GM19397 (cell line): Measurements from ENCODE around the gene C1orf167.

Source experiments
- ATAC-seq: cut with Tn5 transposase; IDR thresholded peaks from one replicate; pipeline ENCODE4 v1.9.1; 2021; ENCODE audit warnings: mild to moderate bottlenecking, moderate library complexity; ENCODE audit not compliant: unreplicated experiment

The C1orf167 gene

DNA sequence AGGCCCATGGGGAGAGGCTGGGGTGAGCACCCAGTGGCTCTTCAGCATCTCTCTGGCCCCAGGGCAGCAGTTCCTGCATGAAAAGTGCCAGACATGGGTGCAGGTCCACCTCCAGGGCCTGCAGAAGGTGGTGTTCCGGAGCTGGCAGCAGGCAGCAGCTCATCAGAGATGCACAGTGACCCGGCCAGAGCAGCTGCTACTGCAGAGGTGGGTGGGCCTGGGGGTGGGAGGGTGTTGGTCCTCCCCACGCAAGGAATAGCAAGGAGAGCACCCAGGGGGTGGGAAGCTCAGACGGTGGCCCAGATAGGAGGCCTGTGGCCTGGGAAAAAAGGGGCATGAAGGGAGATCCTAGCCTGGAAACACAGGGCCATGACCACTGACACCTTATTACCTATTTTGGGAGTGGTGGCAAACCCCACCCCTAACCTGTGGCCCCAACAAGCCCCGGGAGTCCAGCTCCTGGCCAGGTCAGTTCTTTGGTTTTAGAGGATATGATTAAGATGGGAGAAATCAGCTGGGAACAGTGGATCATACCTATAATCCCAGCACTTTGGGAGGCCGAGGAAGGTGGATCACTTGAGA, 20.2 kb downstream of the C1orf167 start:
- ATAC-seq, result no peak

DNA sequence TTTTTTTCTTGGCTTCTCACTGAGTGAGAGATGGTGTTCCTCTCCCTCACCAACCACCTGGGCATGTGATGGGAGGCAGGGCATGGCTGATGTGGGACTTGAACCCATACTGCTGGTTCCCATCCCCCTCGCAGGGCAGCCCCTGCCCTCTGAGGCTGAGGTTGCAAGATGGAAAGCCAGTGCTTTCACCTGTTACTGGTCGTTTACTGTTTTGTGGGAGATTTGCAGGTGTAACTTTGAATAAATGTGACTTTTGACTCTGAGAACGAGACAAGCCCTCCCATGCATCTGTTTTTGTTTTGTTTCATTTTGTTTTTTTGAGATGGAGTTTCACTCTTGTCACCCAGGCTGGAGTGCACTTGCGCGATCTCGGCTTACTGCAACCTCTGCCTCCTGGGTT, 21.6 kb downstream of the C1orf167 start:
- no peak for ATAC-seq

DNA sequence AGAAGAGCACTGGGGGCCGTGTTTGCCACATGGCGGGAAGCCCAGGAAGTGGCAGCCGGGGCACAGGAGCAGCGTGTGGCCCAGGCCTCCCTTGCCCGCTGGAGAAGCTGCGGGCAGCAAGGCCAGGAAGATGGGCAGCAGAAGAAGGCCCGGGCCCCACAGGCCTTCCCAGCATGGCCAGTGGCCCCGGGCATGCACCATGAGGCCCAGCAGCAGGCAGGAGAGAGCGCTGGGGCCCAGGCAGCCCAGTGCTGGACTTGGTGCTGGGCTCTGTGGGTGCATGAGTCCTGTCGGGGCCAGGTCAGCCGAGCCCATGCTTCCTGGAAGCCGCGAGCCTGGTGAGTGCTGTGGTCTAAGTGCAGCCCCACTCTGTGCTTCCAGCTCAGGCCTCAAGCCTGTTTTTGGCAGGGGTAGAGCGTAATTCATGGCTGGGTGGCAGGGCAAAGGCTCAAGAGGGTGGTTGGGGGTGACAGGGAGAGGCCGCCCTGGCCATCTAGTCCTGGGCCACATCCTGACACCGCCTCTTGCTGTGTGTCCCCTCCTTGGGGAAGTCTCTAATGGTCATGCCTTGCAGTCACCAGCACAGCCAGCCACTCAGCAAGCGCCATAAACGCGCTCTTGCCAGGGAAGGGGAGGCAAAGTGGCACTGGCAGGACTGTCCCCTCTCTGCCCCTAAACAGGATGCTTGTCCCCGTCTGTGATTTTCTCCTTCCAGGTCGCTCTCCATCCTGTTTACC, 22.4 kb downstream of the C1orf167 start:
- no peak for ATAC-seq

DNA sequence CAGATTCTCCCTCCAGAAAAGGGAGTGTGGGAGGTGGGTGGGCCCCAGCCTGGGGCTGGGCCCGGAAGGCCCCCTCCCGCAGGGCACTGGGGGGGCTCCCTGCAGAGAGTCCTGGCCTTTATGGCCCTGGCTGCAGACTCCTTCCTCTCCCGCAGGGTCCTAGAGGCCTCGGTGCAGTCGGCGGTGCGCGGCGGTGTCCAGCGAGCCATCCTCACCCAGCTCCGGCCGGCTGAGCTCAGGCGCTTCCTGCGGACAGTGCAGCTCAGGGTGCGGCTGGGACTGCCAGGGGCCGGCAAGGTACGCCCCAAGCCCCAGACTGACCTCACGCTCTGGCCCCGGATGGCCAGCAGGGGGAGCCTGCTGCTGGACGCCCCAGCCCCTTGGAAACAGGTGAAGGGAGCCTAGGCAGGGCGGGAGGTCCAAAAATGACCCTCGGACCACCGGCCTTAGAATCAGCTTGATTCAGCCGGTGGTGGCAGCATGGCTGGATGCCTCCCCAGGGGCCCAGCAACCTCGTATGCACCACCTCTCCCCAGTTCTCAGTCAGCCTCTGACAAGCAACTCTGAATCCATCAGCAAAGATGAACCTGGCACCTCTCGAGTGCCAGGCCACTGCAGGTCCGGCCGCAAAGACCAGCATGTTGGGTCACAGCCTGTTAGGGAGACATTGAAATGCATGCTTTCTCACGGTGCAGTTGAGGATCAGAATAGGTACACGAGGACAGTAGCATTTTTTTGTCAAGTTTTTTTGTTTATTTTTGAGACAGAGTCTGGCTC, 23.2 kb downstream of the C1orf167 start:
- no peak for ATAC-seq

DNA sequence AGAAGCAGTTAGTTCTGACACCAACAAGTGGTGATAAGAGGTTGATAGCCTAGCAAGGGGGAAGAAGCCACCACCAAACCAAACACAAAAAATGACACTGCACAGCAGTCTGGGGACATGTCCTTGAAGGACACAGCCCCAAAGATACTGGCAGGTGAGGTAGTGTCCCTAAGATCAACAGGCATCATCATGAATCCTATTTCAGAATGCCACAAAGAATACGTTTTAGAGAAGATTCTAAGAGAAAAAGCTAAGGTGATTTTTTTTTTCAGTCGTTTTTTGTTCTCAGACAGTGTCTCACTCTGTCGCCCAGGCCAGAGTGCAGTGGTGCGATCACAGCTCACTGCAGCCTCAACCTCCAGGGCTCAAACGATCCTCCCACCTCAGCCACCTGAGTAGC, 24.2 kb downstream of the C1orf167 start:
- ATAC-seq, result no peak

DNA sequence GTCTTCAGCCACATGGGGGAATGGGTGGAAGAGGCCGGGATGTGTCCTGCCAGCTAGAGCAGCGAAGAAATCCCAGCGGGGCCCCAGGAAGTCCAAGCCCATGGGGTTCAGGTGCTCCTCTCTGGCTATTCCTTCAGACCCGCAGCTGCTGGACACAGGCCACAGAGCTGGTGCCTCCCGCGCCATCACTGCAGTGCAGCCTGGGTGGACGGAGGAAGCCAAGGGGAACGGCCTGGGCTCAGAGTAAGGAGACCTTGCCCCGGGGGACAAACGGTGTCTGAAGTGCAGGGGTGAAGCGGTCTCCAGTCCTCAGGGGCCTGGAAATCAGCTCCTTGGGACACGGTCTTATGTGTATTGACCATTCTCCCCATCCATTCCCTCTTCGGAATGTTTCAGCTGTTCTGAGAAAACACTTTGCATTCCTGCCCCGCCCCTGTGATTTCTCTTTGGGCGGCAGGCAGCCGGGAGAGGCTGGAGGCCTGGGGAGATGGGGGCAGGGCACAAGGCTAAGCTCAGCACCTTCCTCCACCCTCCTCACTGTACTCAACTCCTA, 25.3 kb downstream of the C1orf167 start:
- no peak for ATAC-seq

DNA sequence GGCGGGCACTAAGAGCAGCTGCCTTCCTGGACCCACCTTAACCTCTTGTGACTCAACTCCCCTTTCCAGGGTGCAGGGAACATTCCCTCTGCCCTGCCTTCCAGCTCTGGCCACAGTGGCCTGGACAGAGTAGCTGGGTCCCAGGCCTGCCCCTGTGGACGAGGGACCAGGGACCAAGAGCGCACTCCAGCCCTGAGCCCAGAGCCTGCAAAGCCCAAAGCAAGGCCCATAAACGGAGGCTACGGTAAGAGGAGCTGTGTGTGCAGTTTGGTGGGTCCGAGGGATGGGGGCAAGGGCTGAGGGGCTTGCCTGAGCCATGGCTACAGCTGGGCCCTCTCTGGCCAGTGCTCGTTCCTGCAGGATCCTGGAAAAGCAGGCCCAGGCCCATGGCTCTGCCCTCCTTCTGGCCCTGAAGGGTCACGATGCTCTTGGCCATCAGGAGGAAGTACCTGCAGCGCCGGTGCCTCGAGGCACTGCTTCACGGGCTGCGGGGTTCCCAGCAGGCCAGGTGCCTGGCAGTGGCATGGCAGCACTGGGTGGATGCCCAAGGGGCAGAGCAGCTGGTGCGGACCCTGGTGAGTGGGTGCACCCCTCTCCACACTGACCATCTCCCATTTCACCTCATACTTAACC, 25.9 kb downstream of the C1orf167 start:
- no peak for ATAC-seq

DNA sequence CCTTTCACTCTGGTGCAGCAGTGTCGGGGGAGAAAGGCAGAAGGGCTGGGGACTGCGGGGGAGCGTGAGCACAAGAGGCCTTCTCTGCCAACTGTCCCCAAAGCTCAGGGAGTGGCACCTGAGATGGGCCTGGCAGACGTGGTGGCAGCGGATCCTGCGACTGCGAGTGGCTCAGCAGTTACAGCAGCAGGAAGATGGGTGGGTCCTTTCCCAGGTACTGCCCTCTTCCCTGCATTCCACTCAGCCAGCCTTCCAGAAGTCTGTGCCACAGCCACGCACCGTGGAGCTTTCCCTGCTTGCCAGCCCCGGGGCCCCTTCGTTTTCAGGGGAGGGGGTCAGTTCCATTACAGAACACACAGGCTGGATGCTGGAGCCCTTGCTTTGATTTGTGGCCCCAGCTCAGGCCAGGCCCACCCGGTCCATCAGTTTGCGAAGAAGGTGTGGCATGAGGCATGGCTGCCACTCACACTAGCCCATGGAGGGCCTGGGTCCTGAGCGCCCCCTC, 26.6 kb downstream of the C1orf167 start:
- no peak for ATAC-seq

DNA sequence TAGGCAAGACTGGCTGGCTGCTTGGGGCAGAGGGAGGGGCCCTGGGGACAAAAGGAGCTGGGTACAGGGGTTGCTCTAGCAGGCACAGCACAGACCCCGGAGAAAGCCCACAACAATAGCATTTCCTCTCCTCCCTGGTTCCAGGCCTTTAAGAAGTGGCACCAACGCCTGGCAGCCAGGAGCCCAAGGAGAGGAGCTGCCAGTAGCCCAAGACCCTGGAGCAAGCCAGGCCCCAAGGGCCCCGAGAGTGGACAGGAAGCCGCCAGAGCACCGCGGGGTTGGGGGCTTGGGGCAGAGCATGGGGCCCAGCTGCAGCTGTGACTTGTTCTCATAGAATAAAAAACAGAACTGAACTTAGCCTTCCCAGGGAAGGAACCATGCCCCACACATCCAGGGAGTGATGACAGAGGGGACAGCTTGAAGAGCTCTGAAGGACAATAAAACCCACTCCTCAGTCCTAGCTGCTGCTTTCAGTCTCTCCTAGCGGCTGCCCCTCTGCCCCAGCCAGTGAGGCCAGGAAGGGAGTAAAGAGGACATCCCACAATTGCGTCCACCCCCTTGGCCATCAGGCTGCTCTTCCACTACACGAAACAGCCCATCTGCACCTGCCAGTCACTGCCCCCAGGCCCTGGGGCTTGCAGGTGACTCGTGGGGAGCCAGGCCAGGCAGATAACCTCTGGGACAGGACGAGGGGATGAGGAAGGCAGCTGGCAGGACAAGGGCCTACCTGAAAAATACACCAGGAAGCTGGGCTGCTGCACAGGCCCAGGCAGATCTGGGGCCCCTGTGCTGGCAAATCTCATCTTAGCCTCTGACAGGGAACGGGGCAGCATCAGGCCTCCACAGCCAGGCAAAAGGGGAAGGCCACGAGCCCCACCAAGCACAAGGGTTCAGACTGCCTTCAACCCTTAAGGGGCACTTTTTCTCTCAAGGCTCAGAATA, 27.4 kb downstream of the C1orf167 start:
- ATAC-seq, result no peak

DNA sequence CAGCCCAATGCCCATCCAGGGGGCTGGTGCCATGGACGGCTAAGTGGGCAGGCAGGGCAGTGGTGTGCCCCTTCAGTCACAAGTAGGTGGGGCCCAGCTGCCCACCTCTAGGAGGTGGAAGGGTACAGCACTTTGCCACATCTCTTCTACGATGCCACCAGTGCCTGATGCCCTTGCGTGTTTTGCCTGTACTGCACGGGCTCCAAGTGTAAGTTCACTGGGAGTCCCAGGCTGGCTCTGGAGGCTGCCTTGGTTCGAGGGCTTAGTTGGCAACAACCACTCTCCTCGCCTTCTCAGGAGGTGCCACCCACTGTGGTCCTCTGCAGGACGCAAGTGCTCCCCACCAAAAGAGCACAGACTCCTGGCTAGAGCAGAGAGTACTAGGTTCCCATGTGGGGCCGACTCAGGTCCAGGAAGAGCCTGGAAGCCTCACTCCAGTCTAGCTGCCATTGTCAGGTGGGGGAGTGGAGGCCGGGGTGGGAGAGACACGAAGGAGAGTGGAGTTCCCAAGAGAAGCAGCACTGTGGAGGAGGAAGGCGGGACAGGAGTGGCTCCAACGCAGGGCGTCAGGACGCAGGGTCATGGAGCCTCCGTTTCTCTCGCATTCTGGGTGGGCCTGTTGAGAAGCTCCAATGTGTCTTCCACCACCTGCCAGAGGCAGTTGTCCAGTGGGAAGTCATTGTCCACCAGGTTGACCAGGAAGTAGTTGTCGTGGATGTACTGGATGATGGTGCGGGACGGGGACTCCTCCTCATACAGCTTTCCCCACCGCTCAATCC, 28.3 kb downstream of the C1orf167 start:
- no peak for ATAC-seq

DNA sequence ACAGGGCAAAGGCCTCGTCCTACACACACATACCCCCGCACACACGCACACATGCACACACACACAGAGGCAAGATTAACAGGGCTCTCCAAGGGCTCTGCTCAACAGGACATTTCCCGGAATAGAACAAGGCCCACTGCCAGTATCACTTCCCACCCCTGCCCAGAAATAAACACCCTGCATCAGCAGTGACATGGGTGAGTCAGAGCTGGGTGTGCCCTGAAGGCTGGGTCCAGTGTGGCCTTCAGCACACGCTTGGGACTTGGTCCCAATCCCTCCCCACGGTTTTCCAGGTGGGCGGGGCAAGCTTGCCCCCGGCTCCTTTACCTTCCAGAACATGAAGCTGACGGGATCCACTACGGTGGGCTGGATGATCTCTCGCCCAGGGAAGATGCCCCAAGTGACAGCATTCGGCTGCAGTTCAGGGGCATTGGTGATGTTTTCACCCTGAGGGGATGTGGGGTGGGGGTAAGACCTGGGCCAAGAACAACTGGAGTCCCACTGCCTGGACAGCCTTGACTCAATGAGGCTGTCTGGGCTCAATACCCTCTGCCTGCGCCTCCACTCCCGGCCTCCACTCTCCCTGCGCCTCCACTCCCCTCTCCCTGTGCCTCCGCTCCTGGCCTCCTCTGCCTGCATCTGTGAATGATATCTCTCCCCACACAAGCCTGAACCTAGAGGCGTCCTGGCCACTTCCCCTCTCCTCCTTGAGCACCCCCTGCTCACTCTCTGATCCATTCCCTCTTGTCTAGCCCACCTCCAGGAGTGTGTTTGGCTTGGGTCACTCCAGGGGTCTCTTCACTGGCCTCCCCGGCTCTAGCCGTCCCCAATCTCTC, 29.1 kb downstream of the C1orf167 start:
- ATAC-seq, result no peak

DNA sequence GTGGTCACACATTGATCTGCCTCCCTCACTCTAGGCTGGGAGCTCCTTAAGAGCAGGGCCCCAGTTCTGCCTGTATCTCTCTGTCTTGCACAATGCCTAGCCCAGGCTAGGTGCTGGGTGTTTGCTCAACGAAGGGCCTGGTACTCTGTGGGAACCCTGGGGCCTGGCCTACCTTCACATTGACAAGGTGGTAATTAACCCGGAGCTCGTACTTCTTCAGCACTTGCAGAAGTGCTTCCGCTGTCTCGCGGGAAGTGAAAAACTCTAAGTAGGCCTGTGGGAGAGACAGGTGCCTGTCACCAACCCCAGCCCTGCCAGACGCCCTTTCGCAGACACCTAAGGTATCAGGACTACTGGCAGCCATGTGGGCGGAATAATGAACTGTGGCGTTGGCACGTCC, 30.1 kb downstream of the C1orf167 start:
- no peak for ATAC-seq

DNA sequence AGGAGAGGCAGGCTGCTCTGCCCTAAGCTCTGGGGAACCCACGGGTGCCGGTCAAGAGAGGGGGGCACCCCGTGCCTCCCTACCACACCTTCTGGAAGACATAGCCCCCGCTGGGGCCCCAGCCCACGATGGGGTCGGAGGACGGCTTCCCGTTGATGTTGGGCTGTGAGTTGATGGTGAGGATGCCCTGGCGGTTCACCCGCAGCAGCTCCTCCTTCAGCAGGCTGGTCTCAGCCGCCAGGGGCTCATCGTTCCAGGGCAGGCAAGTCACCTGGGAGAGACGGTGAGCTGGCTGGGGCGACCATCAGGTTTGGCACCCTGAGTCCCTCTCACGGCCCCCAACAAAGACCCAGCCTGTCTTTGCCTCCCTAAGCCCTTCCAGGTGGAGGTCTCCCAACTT, 31.8 kb downstream of the C1orf167 start:
- no peak for ATAC-seq

DNA sequence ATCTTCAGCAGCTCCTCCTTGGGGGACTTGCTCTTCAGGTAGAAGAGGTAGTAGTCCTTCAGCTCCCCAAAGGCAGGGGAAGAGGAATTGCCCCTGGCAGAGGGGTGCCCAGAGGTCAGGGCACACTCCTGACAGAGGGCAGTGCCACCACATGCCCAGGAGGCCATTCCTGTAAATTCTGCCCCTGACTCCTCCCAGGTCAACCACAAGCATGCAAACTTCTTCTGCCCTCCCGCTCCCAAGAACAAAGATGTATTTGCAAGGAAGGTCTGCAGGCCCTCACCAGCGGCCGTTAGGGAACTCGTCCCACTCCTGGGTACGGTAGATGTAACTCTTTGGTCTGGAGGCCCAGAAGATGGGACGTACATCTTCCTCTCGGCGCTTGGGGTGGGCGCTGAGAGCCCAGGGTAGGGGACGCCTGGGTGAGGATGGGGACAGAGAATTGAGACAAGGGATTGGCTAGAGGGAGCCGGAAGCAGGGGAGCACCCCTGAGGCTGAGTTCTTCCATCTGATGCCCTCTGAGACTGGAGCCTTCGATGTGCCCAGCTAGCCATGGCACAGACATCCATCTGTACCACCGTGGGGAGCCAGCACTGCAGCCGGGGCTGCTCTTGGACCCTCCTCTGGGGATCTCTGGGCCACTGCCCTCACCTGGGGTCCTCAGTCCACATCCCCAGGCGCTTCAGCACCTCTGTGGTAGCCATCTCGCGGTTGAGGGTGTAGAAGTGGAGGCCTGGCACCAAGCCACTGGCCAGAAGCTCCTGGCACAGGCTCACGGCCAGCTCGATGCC, 32.6 kb downstream of the C1orf167 start:
- ATAC-seq, result no peak

DNA sequence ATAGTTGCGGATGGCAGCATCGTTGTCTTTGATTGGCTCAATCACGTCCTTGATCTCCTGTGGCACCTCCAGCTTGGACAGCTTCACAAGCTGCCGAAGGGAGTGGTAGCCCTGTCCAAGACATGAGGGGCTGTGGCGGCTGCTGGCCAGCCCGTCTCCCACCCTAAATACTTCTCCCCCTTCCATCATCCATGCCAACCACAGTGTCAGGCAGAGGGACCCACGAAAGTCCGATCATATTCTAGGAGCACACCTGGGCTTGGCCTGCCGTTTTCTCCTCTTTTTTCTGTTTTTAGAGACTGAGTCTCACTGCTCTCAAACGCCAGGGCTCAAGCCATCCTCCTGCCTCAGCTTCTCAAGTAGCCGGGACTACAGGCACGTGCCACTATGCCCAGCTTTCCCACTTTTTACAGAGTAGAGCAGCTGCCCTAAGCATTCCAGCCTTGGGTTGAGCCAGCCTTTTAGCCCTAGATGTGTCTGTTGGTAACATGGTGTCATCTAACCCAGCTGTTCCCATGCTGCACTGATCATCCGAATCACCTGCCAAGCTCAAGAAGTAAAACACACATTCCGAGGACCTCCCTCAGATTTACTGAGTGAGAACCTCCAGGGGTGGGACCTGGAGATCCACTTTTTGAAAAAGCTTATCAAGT, 33.4 kb downstream of the C1orf167 start:
- ATAC-seq, result no peak

DNA sequence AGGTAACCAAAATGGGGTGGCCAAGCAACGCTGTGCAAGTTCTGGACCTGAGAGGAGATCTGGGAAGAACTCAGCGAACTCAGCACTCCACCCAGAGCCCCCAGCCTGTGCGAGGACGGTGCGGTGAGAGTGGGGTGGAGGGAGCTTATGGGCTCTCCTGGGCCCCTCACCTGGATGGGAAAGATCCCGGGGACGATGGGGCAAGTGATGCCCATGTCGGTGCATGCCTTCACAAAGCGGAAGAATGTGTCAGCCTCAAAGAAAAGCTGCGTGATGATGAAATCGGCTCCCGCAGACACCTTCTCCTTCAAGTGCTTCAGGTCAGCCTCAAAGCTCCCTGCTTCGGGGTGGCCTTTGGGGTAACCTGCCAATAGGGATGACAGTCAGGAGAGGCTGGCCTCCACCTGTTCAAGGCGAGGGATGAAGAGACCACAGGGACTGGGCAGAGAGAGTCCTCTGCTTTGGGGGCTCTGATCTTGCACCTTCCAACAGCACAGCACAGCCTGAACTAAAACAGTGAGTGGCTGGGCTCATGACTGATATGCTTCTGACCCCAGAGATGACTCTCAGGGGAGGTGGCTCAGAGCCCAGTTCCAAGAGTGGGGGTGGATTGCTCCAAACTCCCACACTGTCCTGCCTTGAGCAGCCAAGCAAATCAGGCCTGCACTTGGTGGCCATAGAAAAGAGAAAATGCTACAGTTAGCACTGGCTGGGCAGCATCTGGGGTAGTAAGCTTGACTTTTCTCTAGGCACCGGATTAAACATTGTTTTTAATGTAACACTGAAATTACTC, 34.2 kb downstream of the C1orf167 start:
- ATAC-seq, result no peak
